KOPT-K1 (cell line): Measurements from ENCODE around the gene VSIR.

Source experiments
- H3K27ac ChIP-seq: fragments of 200-600 bp; sonication (generic); 2 replicates; pipeline ENCODE4 v1.5.1; 2016; ENCODE audit warnings: antibody characterized with exemption, mild to moderate bottlenecking, low read depth, low read length; ENCODE audit not compliant: poor library complexity, severe bottlenecking
- H3K36me3 ChIP-seq: fragments of 200-600 bp; sonication (generic); 2 replicates; pipeline ENCODE4 v1.5.1; 2017; ENCODE audit warnings: antibody characterized with exemption, mild to moderate bottlenecking, low read length, moderate library complexity; ENCODE audit not compliant: insufficient read depth
- H3K9me3 ChIP-seq: fragments of 200-600 bp; sonication (generic); 2 replicates; pipeline ENCODE4 v1.5.1; 2017; ENCODE audit warnings: antibody characterized with exemption, low read length, mild to moderate bottlenecking; ENCODE audit not compliant: insufficient read depth, poor library complexity, severe bottlenecking

The VSIR gene

GRCh38 chr10:71743089-71743838 is 30.1 kb downstream of the VSIR start:
- peak overlapping the region; percentile 66 for H3K27ac ChIP-seq
- H3K9me3 ChIP-seq, result no peaks in the 10 kb centered on the region
- H3K36me3 ChIP-seq, result no peaks in the 10 kb centered on the region

DNA sequence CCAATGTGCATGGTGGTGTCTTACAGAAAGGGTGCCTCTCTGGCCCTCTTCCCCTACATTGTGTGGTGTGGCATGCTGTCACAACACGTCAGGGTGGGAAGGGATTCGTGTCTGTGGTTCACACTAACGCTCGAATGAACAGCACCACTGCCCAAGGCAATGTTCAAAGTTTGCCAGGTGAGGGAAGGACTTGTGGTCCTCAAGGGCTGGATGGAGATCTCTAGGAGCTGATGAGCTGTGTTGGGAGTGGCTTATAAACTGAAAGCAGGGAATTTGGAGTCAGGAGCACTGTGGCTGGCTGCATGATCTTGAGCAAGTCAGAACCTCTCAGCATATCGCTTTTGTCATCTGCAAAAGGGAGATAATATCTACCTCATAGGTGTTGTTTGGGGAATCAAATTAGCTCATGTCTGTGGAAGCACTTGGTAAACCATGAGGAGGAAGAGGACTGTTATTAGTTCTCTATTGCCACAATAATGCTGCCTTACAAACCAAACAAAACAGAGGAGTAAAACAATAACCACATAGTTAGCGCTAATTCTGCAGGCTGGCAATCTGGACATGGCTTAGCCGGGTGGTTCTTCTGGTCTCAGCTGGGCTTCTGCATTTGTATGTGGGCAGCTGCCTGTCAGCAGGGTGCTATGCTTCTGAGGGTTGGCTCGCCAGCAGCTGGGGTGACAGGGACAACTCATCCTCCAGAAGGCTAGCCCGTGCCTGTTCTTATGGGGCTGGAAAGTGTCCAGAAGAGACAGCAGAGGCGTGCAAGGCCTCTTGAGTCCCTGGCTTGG is 30.8 kb downstream of the VSIR start:
- Histone ChIP-seq H3K9me3 (no peaks in the 10 kb centered on the region), H3K27ac (peak overlapping the region; percentile 66), H3K36me3 (no peaks in the 10 kb centered on the region)

- Histone ChIP-seq H3K36me3 (no peaks in the 10 kb centered on the region), H3K9me3 (no peaks in the 10 kb centered on the region), H3K27ac (peak overlapping the region; percentile 66)
Observed at GRCh38 chr10:71741671-71742070, 31.6 kb downstream of the VSIR start.

- Histone ChIP-seq H3K9me3 (no peaks in the 10 kb centered on the region), H3K36me3 (no peaks in the 10 kb centered on the region), H3K27ac (peak overlapping the region; percentile 66)
Observed at GRCh38 chr10:71741029-71741428, 32.3 kb downstream of the VSIR start.

DNA sequence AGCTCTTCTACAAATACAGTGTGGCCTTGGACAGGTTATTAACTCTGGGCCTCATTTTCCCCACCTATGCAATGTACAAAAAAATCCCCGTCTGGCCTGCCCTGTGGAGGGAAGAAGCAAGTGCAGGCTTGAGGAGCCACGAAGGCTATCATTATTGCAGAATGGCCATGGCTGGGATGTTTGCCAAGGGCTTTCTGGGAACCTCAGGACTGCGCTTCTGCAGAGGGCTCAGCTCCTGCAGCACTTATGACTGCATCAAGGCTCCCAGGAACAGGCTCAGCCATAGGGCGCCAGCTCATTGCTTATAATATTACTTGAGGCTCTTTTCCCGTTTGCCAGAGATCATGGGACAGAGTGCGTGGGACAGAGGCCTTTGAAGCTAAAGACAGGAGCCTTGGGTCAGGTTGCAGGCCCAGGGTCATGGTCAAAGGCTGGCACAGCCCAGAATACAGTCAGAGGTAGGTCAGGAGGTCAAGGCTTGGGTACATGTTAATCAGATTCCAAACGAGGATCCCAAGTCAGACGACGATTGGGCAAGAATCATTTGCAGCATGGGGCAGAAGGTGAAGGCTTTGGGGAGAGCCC is 33.2 kb downstream of the VSIR start:
- Histone ChIP-seq H3K36me3 (no peaks in the 10 kb centered on the region), H3K27ac (peak overlapping the region; percentile 66)

GRCh38 chr10:71739358-71739900 is 33.9 kb downstream of the VSIR start:
- Histone ChIP-seq H3K27ac (peak overlapping the region; percentile 66), H3K36me3 (no peaks in the 10 kb centered on the region), H3K9me3 (no peaks in the 10 kb centered on the region)

More for the DNA sequence above, 33.2 kb downstream of the VSIR start:
- H3K9me3 ChIP-seq, result no peaks in the 10 kb centered on the region

GRCh38 chr10:71737834-71738197 is 35.5 kb downstream of the VSIR start:
- Histone ChIP-seq H3K27ac (peak overlapping the region; percentile 89), H3K36me3 (no peaks in the 10 kb centered on the region), H3K9me3 (no peaks in the 10 kb centered on the region)

DNA sequence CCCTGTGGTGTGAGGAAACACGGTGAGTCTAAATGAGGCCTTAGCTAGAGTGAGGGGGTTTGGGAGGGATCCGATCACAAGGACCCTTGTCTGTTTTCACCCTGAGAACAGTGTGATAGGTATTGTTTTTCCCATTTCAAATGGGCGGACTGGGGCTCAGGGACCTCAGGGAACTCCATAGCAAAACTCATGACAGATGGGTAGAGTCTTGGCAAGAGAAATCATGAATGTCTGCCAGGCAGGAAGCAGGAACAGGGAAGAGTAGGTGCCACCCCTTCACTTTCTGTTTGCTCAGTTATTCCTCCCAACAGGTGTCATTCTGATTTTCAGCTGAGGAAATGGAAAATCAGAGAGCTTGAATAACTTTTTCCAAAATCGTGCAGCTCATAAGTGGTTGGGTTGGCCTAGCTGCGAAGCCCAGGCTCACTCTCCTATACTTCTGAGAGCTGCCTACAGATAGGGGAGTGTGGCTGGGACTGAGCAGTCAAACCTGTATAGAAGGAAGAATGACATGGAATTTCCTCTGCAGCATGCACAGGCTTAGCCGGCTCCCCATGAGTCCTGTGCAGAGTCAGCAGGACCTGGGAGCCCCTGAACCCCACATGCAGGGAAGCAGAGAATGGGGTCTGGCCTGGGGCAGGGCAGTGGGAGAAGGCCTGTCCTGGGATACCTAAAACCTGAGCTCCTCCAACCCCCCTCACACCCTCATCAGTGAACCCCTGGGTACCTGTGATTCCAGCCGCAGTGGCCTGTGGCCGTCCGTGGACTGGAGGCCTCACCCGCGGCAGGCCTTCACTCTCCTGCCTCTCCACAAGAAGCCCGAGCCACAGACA is 36.1 kb downstream of the VSIR start:
- no peaks in the 10 kb centered on the region for H3K9me3 ChIP-seq
- H3K27ac ChIP-seq, result peak overlapping the region; percentile 89
- no peaks in the 10 kb centered on the region for H3K36me3 ChIP-seq

- no peaks in the 10 kb centered on the region for H3K9me3 ChIP-seq
- peak overlapping the region; percentile 89 for H3K27ac ChIP-seq
- H3K36me3 ChIP-seq, result no peaks in the 10 kb centered on the region
Observed at GRCh38 chr10:71736570-71736952, 36.8 kb downstream of the VSIR start.

- Histone ChIP-seq H3K27ac (peak overlapping the region; percentile 89), H3K9me3 (no peaks in the 10 kb centered on the region), H3K36me3 (no peaks in the 10 kb centered on the region)
Observed at GRCh38 chr10:71735709-71736569, 37.4 kb downstream of the VSIR start.

DNA sequence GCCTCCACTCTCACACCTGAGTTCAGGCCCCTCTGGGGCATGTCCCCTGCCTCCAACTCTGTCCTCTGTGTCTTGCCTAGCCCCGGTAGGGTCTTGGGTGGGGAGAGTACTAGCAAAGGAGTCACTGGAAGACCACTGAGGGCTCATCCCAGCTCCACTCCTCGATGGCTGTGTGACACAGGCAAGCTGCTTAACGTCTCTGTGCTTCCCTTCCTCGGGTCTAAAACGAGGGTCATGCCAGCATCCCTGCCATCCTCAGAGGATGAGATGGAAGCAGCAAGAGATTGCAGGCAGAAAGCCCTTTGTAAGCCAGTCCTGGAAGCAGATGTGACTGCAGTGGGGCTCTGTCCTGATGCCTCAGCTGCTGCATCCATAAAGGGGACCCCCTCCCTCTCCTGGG is 38.5 kb downstream of the VSIR start:
- no peaks in the 10 kb centered on the region for H3K9me3 ChIP-seq
- peak overlapping the region; percentile 89 for H3K27ac ChIP-seq
- no peaks in the 10 kb centered on the region for H3K36me3 ChIP-seq

DNA sequence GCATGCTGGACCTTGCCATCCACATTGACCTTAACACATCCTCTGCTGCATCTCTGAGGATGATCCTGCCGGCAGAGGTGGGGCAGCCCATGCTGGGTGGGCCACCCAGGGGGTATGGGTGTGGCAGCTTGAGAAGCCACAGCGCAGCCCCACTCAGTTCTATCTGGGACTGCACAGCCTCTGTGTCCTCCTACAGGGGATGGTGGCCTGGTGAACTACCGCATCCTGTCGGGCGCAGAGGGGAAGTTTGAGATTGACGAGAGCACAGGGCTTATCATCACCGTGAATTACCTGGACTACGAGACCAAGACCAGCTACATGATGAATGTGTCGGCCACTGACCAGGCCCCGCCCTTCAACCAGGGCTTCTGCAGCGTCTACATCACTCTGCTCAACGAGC is 41.5 kb downstream of the VSIR start:
- Histone ChIP-seq H3K27ac (no peak overlapping the region), H3K36me3 (no peaks in the 10 kb centered on the region), H3K9me3 (no peaks in the 10 kb centered on the region)

DNA sequence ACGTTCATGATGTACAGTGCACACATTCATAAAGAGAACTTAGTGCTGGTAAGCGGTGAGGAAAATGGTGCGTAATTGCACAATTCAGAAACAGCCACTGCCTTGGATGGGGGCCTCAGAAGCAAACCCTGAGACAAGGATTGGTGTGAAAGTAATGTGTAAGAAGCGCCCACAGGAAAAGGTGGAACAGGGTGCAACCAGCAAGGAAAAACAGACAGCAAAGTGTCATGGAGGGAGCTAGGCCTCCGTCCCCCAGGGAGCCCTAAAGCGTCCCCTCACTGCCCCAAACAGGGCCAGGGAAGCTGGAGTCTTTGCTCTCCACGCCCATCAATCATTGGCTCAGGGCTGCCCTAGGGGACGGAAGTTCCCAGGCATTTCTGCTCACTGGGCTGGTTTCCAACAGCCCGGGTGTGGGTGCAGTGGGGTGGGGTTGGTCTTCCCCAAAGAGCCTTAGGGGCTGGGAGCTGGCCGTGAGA is 44.1 kb downstream of the VSIR start:
- H3K27ac ChIP-seq, result peak overlapping the region; percentile 94

More for the DNA sequence above, 44.1 kb downstream of the VSIR start:
- Histone ChIP-seq H3K9me3 (no peaks in the 10 kb centered on the region), H3K36me3 (no peaks in the 10 kb centered on the region)
